Measurements from ENCODE around the gene ARHGEF28.
A peak's percentile ranks its signal among the peaks of the same experiment; 100 is the strongest.

ARHGEF28 gene, protein sequence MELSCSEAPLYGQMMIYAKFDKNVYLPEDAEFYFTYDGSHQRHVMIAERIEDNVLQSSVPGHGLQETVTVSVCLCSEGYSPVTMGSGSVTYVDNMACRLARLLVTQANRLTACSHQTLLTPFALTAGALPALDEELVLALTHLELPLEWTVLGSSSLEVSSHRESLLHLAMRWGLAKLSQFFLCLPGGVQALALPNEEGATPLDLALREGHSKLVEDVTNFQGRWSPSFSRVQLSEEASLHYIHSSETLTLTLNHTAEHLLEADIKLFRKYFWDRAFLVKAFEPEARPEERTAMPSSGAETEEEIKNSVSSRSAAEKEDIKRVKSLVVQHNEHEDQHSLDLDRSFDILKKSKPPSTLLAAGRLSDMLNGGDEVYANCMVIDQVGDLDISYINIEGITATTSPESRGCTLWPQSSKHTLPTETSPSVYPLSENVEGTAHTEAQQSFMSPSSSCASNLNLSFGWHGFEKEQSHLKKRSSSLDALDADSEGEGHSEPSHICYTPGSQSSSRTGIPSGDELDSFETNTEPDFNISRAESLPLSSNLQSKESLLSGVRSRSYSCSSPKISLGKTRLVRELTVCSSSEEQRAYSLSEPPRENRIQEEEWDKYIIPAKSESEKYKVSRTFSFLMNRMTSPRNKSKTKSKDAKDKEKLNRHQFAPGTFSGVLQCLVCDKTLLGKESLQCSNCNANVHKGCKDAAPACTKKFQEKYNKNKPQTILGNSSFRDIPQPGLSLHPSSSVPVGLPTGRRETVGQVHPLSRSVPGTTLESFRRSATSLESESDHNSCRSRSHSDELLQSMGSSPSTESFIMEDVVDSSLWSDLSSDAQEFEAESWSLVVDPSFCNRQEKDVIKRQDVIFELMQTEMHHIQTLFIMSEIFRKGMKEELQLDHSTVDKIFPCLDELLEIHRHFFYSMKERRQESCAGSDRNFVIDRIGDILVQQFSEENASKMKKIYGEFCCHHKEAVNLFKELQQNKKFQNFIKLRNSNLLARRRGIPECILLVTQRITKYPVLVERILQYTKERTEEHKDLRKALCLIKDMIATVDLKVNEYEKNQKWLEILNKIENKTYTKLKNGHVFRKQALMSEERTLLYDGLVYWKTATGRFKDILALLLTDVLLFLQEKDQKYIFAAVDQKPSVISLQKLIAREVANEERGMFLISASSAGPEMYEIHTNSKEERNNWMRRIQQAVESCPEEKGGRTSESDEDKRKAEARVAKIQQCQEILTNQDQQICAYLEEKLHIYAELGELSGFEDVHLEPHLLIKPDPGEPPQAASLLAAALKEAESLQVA (N-terminal part only)

DNA sequence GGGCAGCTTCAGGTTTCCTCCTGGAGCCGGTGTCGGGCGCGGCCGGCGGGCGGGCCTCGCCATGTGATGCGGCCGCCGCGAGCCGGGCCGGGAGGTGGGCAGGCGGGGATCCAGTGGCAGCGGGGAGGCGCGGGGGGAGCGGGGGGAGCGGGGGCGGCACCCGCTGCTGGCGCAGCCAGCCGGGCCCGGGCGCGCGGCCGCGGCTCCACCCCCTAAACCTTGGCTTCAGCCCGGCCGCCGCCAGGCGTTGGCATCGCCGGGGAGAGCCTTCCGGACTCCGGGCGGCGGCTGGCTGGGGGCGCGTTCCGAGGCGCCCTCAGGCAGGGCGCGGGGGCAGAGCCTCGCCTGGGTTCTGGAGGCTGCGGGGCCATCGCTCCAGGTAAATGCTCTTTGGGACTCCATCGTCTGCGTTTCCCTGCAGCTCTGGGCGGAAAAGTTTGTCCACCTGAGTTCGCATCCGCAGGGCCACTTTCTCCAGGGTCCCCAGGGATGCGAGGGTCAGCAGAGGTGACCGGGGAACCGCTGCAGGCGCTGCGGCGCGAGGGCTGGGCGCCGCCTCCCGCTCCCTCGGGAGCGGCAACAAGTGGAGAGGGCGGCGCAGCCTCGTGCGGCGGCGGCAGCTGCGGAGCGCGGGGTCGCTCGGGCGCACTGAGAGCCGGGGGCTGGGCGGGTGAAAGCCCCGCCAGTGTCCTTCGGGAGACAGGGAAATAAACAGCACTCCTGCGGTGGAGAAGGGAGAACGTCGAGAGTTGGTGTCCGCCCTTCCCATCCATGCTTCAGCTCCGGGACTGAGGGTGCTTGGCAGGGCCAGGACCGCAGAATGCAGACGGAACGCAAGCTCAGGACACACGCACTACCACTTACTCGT lies at the start of gene ARHGEF28:
Gene ARHGEF28 (plus strand): TSS at position 253 of the 868 bp plus-strand sequence. CDS start 58,656 bp downstream, outside the sequence.
- DNase-seq: peak; percentile 65

DNA sequence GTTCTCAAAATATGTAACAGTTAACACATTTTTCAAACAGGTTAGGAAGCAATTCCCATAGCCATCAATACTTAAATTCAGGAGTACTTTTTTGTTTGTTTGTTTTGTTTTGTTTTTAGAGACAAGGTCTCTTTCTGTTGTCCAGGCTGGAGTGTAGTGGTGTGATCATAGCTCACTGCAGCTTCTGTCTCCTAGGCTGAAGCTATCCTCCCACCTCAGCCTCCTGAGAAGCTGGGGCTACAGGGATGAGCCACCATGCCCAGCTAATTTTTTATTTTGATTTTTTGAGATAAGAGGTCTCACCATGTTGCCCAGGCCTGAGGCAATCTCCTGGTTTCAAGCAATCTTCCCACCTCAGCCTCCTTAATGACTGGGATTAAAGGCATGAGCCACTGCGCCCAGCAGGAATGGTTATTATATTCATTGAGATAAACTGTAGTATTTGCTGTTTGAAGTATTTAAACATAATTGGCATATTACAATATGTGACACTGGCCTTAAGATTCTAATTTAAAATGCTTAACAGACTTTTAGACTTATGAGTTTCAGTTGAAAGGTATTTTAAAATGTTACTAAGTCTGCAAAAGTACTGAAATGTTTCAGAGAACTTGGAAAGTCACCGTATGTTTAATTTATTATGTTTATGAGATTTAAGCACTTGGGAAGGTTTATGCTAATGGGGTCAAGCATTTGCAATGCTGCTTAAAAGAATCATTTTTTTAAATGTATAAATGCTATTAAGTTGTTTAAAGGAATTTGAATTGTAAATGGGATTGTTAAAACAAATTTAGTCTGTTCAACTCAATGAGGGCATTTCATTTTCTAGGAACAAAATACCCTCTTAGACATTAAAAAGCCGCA lies 43.5 kb upstream of the ARHGEF28 start:
- DNase-seq: no peak

DNA sequence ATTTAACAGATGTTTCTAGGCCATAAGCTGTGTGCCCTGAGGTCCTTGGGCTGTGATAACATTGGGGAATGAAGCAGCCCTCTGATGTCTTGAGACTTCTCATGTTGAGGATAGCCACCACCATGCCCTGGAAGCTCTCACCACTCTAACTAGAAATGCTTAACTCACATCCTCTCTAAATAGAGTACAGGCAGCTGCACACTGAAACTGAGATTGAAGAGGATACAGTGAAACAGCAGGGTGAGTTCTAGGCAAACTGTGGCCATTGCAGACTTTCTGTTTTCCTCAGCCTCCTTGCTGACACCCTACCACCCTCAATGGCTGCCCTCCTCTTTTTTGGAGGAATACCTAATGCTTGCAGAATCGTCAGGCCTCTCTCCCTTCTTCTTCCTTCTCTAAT lies 38.1 kb upstream of the ARHGEF28 start:
- DNase-seq: no peak

- DNase-seq: peak; percentile 33
These were observed 34.8 kb upstream of the ARHGEF28 start for GRCh38 chr5:73591102-73591695.

DNA sequence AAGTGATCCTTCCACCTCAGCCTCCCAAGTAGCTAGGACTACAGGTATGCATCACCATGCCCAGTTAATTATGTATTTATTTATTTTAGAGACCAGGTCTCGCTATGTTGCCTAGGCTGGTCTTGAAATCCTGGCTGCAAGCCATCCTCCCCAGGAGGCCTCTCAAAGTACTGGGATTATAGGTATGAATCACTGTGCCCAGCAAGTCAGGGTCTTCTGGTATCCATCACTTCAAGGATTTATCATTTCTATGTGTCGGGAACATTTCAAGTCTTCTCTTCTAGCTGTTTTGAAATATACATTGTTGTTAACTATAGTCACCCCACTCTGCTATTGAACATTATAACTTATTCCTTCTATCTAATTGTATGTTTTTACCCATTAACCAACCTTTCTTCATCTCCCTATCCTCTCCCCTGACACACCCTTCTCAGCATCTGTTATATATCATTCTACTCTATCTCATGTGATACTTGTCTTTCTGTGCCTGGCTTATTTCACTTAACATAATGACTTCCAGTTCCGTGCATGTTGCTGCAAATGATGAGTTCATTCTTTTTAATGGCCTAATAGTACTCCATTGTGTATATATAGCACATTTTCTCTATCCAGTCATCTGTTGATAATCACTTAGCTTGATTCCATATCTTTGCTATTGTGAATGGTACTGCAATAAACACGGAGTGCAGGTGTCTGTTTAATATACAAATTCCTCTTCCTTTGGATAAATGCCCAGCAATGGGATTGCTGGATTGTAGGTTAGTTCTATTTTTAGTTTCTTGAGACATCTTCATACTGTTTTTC lies 34.1 kb upstream of the ARHGEF28 start:
- DNase-seq: peak; percentile 57

GRCh38 chr5:73592551-73592950 lies 33.4 kb upstream of the ARHGEF28 start:
- no peak for DNase-seq

DNA sequence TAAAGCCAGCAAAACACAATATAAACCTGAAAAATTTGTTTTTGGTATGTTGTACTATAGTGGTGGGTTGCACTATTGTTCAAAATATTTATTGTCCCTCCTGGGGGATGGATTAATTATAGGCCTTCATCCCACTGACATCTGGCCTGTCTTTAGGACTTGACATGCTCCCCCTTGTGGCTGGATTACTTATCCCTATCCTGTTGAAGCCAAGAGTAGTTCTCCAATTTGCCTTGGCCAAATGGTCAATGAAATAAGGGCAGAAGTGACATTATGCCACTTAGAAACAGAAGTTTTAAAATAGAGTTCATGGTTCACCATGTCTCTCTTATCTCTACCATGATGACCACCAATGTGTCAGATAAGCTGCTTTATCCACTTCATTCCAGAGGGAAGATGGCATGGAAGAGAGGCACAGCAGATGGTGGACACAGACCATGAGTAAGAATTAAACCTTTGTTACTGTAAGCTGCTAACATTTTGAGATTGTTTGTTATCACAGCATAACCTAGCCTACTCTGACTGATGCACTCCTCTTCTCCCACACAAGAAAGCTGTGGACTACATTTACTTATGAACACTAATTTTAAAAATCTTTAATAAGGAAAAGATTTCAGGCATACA lies 29.2 kb upstream of the ARHGEF28 start:
- DNase-seq: no peak

GRCh38 chr5:73599380-73599779 lies 26.6 kb upstream of the ARHGEF28 start:
- DNase-seq: no peak

GRCh38 chr5:73603998-73604397 lies 22.0 kb upstream of the ARHGEF28 start:
- no peak for DNase-seq

DNA sequence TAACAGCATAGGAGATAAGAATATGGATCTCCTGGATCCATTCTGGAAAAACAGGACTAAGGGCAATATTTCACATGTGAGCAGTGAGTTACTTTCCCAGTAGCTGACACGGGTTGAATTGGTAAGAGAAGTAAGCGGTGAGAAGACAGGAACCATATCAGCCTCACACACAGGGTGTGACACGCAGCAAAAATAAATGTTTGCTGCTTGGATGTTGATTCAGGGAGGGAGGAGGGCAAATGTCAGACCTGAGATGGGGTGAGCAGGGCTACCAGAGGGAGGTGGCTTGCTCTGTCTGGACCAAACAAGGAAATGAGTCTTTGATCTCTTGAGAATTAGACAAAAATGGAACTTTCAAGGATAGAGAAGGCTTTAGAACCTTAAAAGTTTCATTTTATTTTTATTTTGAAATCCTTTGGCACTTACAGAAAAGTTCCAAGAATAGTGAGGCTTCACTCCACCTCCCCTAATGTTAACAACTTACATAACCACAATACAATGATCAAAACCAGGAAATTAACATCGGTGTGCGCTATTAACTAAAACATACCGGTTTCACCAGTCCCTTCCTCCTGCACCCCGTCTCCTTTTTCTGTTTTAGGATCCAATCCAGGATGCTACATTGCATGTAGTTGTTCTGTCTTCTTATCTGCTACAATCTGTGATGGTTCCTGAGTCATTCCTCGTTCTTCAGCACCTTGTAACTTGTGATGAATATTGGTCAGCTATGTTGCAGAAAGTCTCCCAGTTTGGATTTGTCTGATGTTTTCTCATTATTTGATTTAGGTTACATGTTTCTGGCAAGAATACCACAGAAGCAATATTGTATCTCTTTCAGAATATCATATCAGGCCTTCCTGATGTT lies 20.5 kb upstream of the ARHGEF28 start:
- DNase-seq: no peak

- no peak for DNase-seq
These were observed 19.7 kb upstream of the ARHGEF28 start for GRCh38 chr5:73606206-73606753.

- DNase-seq: no peak
These were observed 18.8 kb upstream of the ARHGEF28 start for GRCh38 chr5:73607228-73607627.

DNA sequence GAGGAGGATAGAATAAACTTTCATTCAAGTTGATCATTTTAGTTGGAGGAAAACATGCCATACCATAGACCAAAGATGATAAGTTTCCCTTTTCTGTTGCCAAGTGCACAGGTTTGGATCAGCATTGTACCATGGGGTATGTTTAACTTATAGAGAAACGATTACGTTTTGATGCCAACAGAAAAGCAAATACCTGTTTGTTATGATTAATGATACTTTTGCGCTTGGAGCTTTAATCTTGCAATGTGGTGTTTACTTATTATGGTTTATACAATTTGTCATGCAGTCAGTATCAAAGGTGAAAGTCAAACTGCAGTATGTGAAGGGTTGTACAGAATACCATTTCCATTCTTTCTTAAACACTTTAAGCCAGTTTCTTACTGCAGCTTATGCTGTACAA lies 13.2 kb upstream of the ARHGEF28 start:
- DNase-seq: no peak

- DNase-seq: no peak
These were observed 10.9 kb upstream of the ARHGEF28 start for GRCh38 chr5:73615085-73615484.

DNA sequence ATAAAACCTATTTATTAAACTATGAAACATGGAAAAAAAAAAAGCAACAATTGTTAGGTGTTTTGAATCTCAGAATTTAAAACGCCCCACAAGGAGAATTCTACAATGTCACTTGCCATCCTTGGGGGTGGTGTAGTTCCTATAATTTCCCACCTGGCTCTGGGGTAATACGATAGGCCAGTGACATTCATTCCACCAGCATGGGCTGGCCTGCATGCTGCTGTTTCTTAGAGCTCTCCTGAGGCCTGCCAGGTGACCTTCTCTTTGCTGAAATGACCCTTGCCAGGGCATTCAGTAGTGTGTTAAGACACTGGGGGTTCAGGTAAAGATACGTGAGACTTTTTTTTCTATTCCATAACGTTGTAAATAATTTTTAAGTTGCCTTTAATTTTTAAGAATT lies 10.0 kb upstream of the ARHGEF28 start:
- no peak for DNase-seq

GRCh38 chr5:73617510-73618279 lies 8.3 kb upstream of the ARHGEF28 start:
- DNase-seq: no peak

Measured in T1000 (cell line).